Right cardiac atrium (tissue), 5 donors: ENCODE measurements around the gene LDHAL6A. TPM values are rescaled to one million over a fixed set of nuclear protein-coding genes. Genes with fewer than 3 reads are reported as not detected.
A peak's percentile ranks its signal among the peaks of the same experiment; 100 is the strongest.
"Not testable (repeated sequence)": the region's sequence is repeated elsewhere in the genome, so short reads cannot be mapped to it uniquely, and the experiment has no call there.

Source experiments
- ATAC-seq, 2 donors: fragments of 200-7000 bp; cut with Tn5 transposase; one replicate each; pipeline versions ENCODE4 v1.8.0 to v1.9.1; 2020; ENCODE audit warnings: moderate library complexity in 2 of 2, mild to moderate bottlenecking in 1 of 2
- DNase-seq, 3 donors: peaks; one replicate each; pipeline ENCODE4 v3.0.0-alpha.2; 2020
- H3K27ac ChIP-seq: one replicate; pipeline ENCODE4 v1.5.1; 2013; ENCODE audit warnings: mild to moderate bottlenecking, low read length, control low read depth, moderate library complexity
- H3K27me3 ChIP-seq: one replicate; pipeline ENCODE4 v1.6.1; 2013; ENCODE audit not compliant: control insufficient read depth, insufficient read depth
- H3K4me1 ChIP-seq: one replicate; pipeline ENCODE4 v1.6.1; 2013; ENCODE audit warnings: low read length; ENCODE audit not compliant: control insufficient read depth, insufficient read depth
- H3K4me3 ChIP-seq: one replicate; pipeline ENCODE4 v1.5.1; 2013; ENCODE audit warnings: low read length, control low read depth
- H3K9me3 ChIP-seq: one replicate; pipeline ENCODE4 v1.6.1; 2013; ENCODE audit warnings: low read length; ENCODE audit not compliant: control insufficient read depth
- WGBS: extraction: QIAGEN DNeasy Blood & Tissue Kit; methylation state at CpG from one replicate; pipeline ENCODE4 v1.1.7; 2013; 5-methylcytosine and 5-hydroxymethylcytosine counted together
- intact Hi-C, 4 donors: fragments of 100-400 bp; cut with DNase I; formaldehyde crosslinking; loops; one replicate each; pipeline versions ENCODE4 v1.11.0 to v1.14.0; 2022 to 2023
- long read RNA-seq, 4 donors: library from polyadenylated mRNA; unstranded; transcript quantifications; one replicate each; pipeline ENCODE4 v2.0.0, GENCODE V29; 2020 to 2021
- polyA plus RNA-seq: library from polyadenylated mRNA; stranded (reverse); fragments of 200-250 nt; gene quantifications from one replicate; pipeline ENCODE4 v1.2.3, GENCODE V29; 2013
- total RNA-seq, 4 donors: library from RNA; stranded (reverse); fragmentation: NEBNext Ultra II Directional; extraction: Animal tissue kit (Norgen Biotek cat#: 25700); gene quantifications; one replicate each; pipeline ENCODE4 v1.2.1, GENCODE V29; 2021
- donor health status: healthy with polysubstance abuse.
- donor health status: DM: no; HTN: yes; CAD: no.
- donor health status: DM: no; HTN: no; CAD: no.
- donor health status: DM: no; HTN: yes; CAD: no; lungs with severe emphysema.
- donor health status: DM: yes; HTN: yes; CAD: no.

Gene LDHAL6A
- total RNA-seq (under 1 TPM in 1 of 4 donors, not detected in 3; 0.20 TPM), polyA plus RNA-seq (0.16 TPM)
- long read RNA-seq, donor 1, partial matches to known transcripts, result 0 of 1 reads
- long read RNA-seq, donor 1, other reads (novel, unspliced or antisense), result 1 of 1 reads
- long read RNA-seq, donor 2, result 0 reads
- long read RNA-seq, donor 3, result 0 reads
- long read RNA-seq, donor 4, result 0 reads

DNA sequence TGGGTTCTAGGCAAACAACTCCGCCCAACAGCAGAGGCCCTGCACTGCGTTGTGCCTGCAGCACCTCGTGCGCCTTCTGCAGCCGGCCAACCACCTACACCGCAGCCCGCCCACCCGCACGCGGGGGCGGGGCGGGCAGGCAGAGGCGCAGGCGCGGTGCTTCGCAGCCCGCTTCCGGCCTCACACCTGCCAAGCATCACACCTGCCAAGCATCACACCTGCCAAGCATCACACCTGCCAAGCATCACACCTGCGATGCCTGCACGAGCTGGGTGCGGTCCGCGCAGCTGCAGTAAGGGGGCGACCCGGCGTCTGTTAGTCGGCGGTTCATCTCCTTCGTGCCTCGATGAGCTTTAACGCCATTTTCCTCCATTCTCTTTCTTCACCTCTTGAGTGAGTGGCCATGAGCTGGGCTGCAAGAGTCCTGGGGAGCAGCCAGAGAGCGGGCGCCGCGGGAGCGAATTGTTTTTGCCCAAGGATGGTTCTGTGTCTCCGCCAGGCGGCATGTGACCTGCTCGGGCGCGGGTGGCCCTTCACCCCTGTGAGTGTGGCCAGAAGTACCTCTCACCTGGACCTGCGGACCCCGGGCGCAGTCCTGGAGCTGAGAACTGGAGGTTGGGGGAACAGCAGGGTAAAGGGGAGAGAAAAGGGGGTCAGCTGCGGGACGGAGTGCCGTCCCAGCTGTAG, at the start of gene LDHAL6A:
Gene LDHAL6A (plus strand): TSS at position 171 of the 687 bp plus-strand sequence. CDS start 825 bp downstream, outside the sequence.
- Histone ChIP-seq H3K27me3 (no peaks in the 10 kb centered on the region), H3K27ac (no peak within 1 kb of the TSS), H3K4me1 (no peaks in the 10 kb centered on the region), H3K4me3 (no peak within 1 kb of the TSS), H3K9me3 (no peaks in the 10 kb centered on the region)
- WGBS, result 47% methylated on average over 47 of the region's 47 CpGs
- intact Hi-C loops, result no loop called here
- DNase-seq, result peak in 1 of 3 donors; percentile 38
- peak; percentile 18 to 38 for ATAC-seq

DNA sequence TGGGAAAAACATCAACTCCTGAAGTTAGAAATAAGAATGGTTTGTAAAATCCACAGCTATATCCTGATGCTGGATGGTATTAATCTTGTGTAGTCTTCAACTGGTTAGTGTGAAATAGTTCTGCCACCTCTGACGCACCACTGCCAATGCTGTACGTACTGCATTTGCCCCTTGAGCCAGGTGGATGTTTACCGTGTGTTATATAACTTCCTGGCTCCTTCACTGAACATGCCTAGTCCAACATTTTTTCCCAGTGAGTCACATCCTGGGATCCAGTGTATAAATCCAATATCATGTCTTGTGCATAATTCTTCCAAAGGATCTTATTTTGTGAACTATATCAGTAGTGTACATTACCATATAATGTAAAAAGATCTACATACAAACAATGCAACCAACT, 48.3 kb upstream of the LDHAL6A start:
- H3K4me3 ChIP-seq, H3K27me3 ChIP-seq, H3K9me3 ChIP-seq, ATAC-seq, H3K4me1 ChIP-seq, H3K27ac ChIP-seq, DNase-seq, intact Hi-C loops: not testable (repeated sequence)
- 64% methylated on average over 3 of the region's 3 CpGs for WGBS

DNA sequence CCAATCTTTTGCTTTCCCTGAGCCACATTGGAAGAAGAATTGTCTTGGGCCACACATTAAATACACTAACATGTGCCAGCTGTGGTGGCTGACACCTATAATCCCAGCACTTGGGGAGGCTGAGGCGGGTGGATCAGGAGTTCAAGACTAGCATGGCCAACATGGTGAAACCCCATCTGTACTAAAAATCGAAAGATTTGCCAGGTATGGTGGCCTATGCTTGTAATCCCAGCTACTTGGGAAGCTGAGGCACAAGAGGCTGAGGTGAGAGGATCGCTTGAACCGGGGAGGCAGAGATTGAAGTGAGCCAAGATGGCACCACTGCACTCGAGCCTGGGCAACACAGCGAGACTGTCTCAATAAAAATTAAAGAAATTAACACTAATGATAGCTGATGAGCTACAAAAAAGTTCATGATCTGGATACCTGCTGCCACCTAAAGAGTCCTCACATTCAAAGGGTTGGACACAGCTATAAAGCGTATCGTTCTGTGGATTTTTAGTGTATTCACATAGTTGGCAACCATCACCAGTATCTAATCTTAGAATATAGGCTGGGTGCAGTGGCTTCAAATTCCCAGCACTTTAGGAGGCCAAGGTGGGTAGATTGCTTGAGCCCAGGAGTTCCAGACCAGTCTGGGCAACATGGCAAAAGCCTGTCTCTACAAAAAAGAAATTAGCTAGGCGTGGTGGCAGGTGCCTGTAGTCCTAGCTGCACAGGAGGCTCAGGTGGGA, 46.9 kb upstream of the LDHAL6A start:
- no peak for DNase-seq
- no peak for ATAC-seq
- Histone ChIP-seq H3K4me3 (no peak overlapping the region), H3K4me1 (no peaks in the 10 kb centered on the region), H3K27me3 (no peaks in the 10 kb centered on the region), H3K27ac (no peak overlapping the region), H3K9me3 (no peaks in the 10 kb centered on the region)
- 95% methylated on average over 9 of the region's 9 CpGs for WGBS
- intact Hi-C loops, result no loop called here

GRCh38 chr11:18416459-18416858, 39.2 kb upstream of the LDHAL6A start:
- no peak for ATAC-seq
- Histone ChIP-seq H3K9me3 (no peaks in the 10 kb centered on the region), H3K4me3 (no peak overlapping the region), H3K4me1 (no peaks in the 10 kb centered on the region), H3K27ac (no peak overlapping the region), H3K27me3 (no peaks in the 10 kb centered on the region)
- intact Hi-C loops, result no loop called here
- WGBS, result 76% methylated on average over 3 of the region's 3 CpGs
- DNase-seq, result no peak

DNA sequence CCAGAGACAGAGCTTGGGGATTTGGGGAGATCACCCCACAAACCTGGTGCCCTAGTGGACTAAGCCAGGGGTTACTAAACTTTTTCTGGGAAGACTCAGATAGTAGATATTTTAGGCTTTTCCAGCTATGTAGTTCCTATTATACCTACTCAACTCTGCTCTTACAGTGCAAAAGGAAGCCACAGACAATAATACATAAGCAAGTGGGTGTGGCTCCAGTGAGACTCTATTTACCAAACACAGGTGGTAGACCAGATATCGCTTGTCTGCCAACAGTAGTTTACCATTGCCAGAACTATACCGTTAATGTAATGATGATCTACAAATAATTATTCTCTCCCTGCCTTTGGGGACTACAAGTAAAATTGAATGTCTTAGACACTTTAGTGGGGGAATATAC, 36.6 kb upstream of the LDHAL6A start:
- no peaks in the 10 kb centered on the region for H3K27me3 ChIP-seq
- no peak for ATAC-seq
- intact Hi-C loops, result no loop called here

GRCh38 chr11:18420067-18420466, 35.6 kb upstream of the LDHAL6A start:
- 92% methylated on average over 2 of the region's 2 CpGs for WGBS
- intact Hi-C loops, result no loop called here
- Histone ChIP-seq H3K4me3 (no peak overlapping the region), H3K27me3 (no peaks in the 10 kb centered on the region), H3K4me1 (no peaks in the 10 kb centered on the region), H3K9me3 (no peaks in the 10 kb centered on the region), H3K27ac (no peak overlapping the region)
- no peak for ATAC-seq
- no peak for DNase-seq

More for the DNA sequence above, 36.6 kb upstream of the LDHAL6A start:
- H3K4me3 ChIP-seq, result no peak overlapping the region
- DNase-seq, result no peak
- WGBS, result 88% methylated on average over 2 of the region's 2 CpGs
- H3K9me3 ChIP-seq, result no peaks in the 10 kb centered on the region
- no peak overlapping the region for H3K27ac ChIP-seq
- H3K4me1 ChIP-seq, result no peaks in the 10 kb centered on the region

DNA sequence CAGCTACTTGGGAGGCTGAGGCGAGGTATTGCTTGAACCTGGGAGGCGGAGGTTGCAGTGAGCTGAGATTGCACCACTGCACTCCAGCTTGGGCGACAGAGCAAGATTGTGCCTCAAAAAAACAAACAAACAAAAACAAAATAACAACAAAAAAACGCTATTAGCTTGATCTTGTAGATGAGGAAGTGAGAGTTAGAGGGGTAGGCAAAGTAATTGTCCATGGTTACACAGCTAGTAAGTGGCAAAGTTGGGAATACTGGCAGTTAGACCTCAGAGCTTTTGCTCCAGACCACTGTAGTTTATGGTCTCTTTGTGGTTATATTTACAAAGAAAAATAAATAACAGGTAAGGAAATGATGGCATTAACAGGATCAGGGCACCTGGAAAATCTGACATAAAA, 28.4 kb upstream of the LDHAL6A start:
- Histone ChIP-seq H3K9me3 (no peaks in the 10 kb centered on the region), H3K27me3 (no peaks in the 10 kb centered on the region), H3K4me3 (no peak overlapping the region), H3K4me1 (no peaks in the 10 kb centered on the region), H3K27ac (no peak overlapping the region)
- DNase-seq (no peak), ATAC-seq (no peak)
- 71% methylated on average over 4 of the region's 4 CpGs for WGBS
- intact Hi-C loops, result no loop called here

DNA sequence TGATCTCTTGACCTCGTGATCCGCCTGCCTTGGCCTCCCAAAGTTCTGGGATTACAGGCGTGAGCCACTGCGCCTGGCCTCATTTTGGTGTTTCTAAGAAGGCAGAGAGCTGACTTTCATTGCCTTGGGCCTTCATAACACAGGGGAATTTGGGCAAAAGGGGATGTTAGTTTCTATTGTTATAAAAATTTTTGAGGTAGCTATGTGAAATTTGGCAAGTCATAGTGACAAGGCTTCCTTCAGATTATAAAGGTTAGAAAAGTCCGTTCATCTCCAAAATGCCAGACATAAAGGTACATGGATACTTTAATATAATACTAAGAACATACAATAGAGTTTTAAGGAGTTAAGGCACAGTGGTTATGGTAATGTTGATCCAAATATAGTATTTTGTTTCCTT, 26.3 kb upstream of the LDHAL6A start:
- intact Hi-C loops, result no loop called here
- 86% methylated on average over 5 of the region's 5 CpGs for WGBS
- H3K4me1 ChIP-seq, result no peaks in the 10 kb centered on the region
- H3K9me3 ChIP-seq, result no peaks in the 10 kb centered on the region
- no peak for DNase-seq
- no peaks in the 10 kb centered on the region for H3K27me3 ChIP-seq
- no peak overlapping the region for H3K4me3 ChIP-seq
- H3K27ac ChIP-seq, result no peak overlapping the region
- ATAC-seq, result no peak

DNA sequence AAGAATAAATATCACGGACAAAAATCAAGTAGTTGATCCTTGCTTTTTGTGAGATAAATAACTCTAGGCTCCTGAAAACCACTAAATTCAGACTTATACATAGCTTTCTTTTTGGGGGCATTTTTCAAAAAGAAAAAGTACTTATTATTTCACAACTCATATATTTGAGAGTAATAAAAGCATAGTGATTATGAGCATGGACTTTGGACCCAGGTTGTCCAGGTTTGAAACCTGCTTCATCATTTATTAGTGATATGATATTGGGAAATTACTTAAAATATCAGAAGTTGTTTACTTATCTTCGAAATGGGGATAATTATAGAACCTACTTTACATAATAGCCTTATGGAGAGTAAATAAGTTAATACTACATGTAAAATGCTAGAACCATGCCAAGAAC, 17.0 kb upstream of the LDHAL6A start:
- Histone ChIP-seq H3K27ac (no peak overlapping the region), H3K9me3 (no peaks in the 10 kb centered on the region), H3K27me3 (no peaks in the 10 kb centered on the region), H3K4me1 (no peaks in the 10 kb centered on the region), H3K4me3 (no peak overlapping the region)
- WGBS, result 76% methylated on average over 2 of the region's 2 CpGs
- ATAC-seq (no peak), DNase-seq (no peak)
- intact Hi-C loops, result no loop called here

DNA sequence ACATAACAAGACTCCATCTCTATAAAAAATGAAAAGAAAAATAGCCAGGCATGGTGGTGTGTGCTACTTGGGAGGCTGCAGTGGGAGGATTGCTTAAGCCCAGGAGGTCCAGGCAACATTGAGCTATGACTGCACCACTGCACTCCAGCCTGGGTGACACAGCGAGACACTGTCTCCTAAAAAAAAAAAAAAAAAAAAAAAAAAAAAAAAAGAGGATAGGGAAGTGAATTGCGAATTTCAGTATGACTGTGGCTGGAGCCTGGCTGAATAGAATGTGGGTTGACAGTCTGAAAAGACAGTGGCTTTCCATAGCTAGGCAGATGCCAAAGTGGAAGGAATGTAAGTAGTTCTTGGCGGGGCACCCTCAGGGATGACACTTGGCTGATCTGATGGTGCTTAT, 6.4 kb upstream of the LDHAL6A start:
- ATAC-seq, result no peak
- WGBS, result 85% methylated on average over 3 of the region's 3 CpGs
- Histone ChIP-seq H3K4me1 (no peaks in the 10 kb centered on the region), H3K4me3 (no peak overlapping the region), H3K27ac (no peak overlapping the region), H3K27me3 (no peaks in the 10 kb centered on the region), H3K9me3 (no peaks in the 10 kb centered on the region)
- DNase-seq, result no peak
- intact Hi-C loops, result no loop called here

- DNase-seq, result no peak
- no peak for ATAC-seq
- no peaks in the 10 kb centered on the region for H3K4me1 ChIP-seq
- H3K4me3 ChIP-seq, result no peak overlapping the region
- intact Hi-C loops, result no loop called here
- H3K27me3 ChIP-seq, result no peaks in the 10 kb centered on the region
- WGBS, result 81% methylated on average over 2 of the region's 2 CpGs
- no peak overlapping the region for H3K27ac ChIP-seq
- no peaks in the 10 kb centered on the region for H3K9me3 ChIP-seq
Measured at GRCh38 chr11:18452927-18453326, 2.7 kb upstream of the LDHAL6A start.
